Keratinocyte (primary cell): ENCODE data around the gene FAM241A. TPM values are rescaled to one million over a fixed set of nuclear protein-coding genes. Genes with fewer than 3 reads are reported as not detected.
"Not testable (repeated sequence)": the region's sequence is repeated elsewhere in the genome, so short reads cannot be mapped to it uniquely, and the experiment has no call there.

Experiments used
- DNase-seq: peaks from one replicate; pipeline ENCODE4 v3.0.0-alpha.2; 2011; ENCODE audit warnings: low read depth, missing footprints, low spot score
- FAIRE-seq: peaks from 2 replicates; lab custom pipeline; 2011; peaks lifted over from hg19 to GRCh38; lab: Jason Lieb, UNC
- H2AFZ ChIP-seq: 2 replicates; pipeline ENCODE4 v1.6.0; 2012; ENCODE audit warnings: low read length, control low read depth, inconsistent platforms; ENCODE audit not compliant: control insufficient read depth
- H3K27ac ChIP-seq: 2 replicates; pipeline ENCODE4 v1.5.1; 2011; ENCODE audit warnings: low read length; ENCODE audit not compliant: control insufficient read depth, insufficient read depth
- H3K27me3 ChIP-seq: 3 replicates; pipeline ENCODE4 v1.6.0; 2011; ENCODE audit warnings: low read length; ENCODE audit not compliant: control insufficient read depth, insufficient read depth; ENCODE audit errors: extremely low read depth
- H3K36me3 ChIP-seq, 2 experiments: 2 replicates in 1 of 2; 3 replicates in 1 of 2; pipeline ENCODE4 v1.5.1; 2011; ENCODE audit warnings: low read length in 2 of 2, mild to moderate bottlenecking in 1 of 2; ENCODE audit not compliant: control insufficient read depth in 2 of 2, insufficient read depth in 2 of 2; ENCODE audit errors: extremely low read depth in 1 of 2
- H3K4me1 ChIP-seq: 3 replicates; pipeline ENCODE4 v1.5.1; 2011; ENCODE audit warnings: low read length; ENCODE audit not compliant: control insufficient read depth, insufficient read depth; ENCODE audit errors: extremely low read depth
- H3K4me2 ChIP-seq: 3 replicates; pipeline ENCODE4 v1.6.0; 2011; ENCODE audit warnings: low read depth, low read length; ENCODE audit not compliant: control insufficient read depth, insufficient read depth; ENCODE audit errors: extremely low read depth
- H3K4me3 ChIP-seq, 3 experiments: fragments of 200-600 bp in 1 of 3; sonication (generic) in 1 of 3; 2 replicates in 2 of 3; 3 replicates in 1 of 3; pipeline ENCODE4 v1.5.1; 2011 to 2016; ENCODE audit warnings: low read length in 3 of 3, mild to moderate bottlenecking in 3 of 3, control low read depth in 2 of 3, inconsistent platforms in 1 of 3, low read depth in 1 of 3, mixed read lengths in 1 of 3, mixed run types in 1 of 3, moderate library complexity in 1 of 3; ENCODE audit not compliant: control insufficient read depth in 2 of 3, insufficient read depth in 2 of 3; ENCODE audit errors: extremely low read depth in 1 of 3
- H3K79me2 ChIP-seq: 2 replicates; pipeline ENCODE4 v1.6.0; 2012; ENCODE audit warnings: low read length; ENCODE audit not compliant: control insufficient read depth, insufficient read depth
- H3K9ac ChIP-seq: 3 replicates; pipeline ENCODE4 v1.6.0; 2011; ENCODE audit warnings: low read length; ENCODE audit not compliant: control insufficient read depth, insufficient read depth; ENCODE audit errors: extremely low read depth
- H3K9me1 ChIP-seq: 3 replicates; pipeline ENCODE4 v1.6.0; 2011; ENCODE audit warnings: low read length; ENCODE audit not compliant: control insufficient read depth, insufficient read depth; ENCODE audit errors: extremely low read depth
- H3K9me3 ChIP-seq: 2 replicates; pipeline ENCODE4 v1.5.1; 2012; ENCODE audit warnings: low read depth, low read length; ENCODE audit not compliant: control insufficient read depth
- H4K20me1 ChIP-seq: 3 replicates; pipeline ENCODE4 v1.6.0; 2011; ENCODE audit warnings: low read length; ENCODE audit not compliant: control insufficient read depth, insufficient read depth; ENCODE audit errors: extremely low read depth
- EZH2 ChIP-seq: IDR thresholded peaks from one replicate; pipeline ENCODE4 v1.6.1; 2012; ENCODE audit warnings: inconsistent platforms, mild to moderate bottlenecking, low read length, moderate library complexity
- dilution Hi-C: fragments of 300-500 bp; cut with MboI; formaldehyde crosslinking; loops from one replicate; pipeline ENCODE4 v1.7.0; 2020; ENCODE audit warnings: low sequenced_read_pairs; ENCODE audit not compliant: extremely low pct_ligation_motif_present
- polyA plus RNA-seq, 5 experiments: library from polyadenylated mRNA; depleted of rRNA in 3 of 5; stranded (reverse) in 3 of 5; stranded (forward) in 1 of 5; unstranded in 1 of 5; fragments of >200 nt; gene quantifications; 1 replicate in 1 of 5; 2 replicates in 3 of 5; 3 replicates in 1 of 5; pipeline versions ENCODE4 v1.2.1 to v1.2.3, GENCODE V29; 2011 to 2012; ENCODE audit warnings: missing spikeins in 2 of 5, low read depth in 1 of 5, low replicate concordance in 1 of 5
- TF ChIP-seq, protein P1 (sequence below), 3 experiments: IDR thresholded peaks in 1 of 3; conservative IDR thresholded peaks in 1 of 3; optimal IDR thresholded peaks in 1 of 3; 2 replicates in 2 of 3; 3 replicates in 1 of 3; pipeline versions ENCODE3 to v1.5.1; 2011; ENCODE audit warnings: low read length in 3 of 3, mild to moderate bottlenecking in 3 of 3, moderate library complexity in 2 of 3, control low read depth in 1 of 3, inconsistent platforms in 1 of 3; ENCODE audit not compliant: insufficient read depth in 2 of 3; ENCODE audit errors: extremely low read depth in 1 of 3

The FAM241A gene
- polyA plus RNA-seq, 1 donor (not counting 4 experiments of a cell fraction or from before 2014, with no cell fraction given): 2.9 TPM

DNA sequence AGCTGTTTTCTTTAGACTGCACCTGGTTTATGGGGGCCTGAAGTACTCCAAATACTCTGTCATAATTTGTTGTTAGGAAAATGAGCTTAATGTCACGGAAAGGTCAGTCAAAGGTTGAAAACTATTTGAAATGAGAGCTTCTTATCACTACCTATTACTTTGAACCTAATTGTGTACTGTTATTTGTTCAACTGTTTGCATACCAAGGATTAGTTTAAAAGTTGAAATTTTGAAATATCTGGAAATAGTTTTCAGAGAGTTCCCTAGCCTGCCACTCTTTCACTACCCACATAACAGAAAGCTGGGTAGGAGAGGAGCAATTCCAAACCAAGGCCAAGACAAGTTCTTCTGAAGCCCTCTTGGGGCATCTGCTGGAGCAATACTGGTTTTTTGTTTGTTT is 58.3 kb downstream of the FAM241A start:
- no peak for FAIRE-seq
- no peaks in the 10 kb centered on the region for H3K27me3 ChIP-seq
- no peaks in the 10 kb centered on the region for H4K20me1 ChIP-seq
- no peak overlapping the region for H3K9ac ChIP-seq
- H3K79me2 ChIP-seq: no peaks in the 10 kb centered on the region
- no peak overlapping the region for H3K4me2 ChIP-seq
- no peaks in the 10 kb centered on the region for H3K4me1 ChIP-seq
- H2AFZ ChIP-seq: no peak overlapping the region
- H3K27ac ChIP-seq: no peak overlapping the region
- no peak for DNase-seq
- no peak overlapping the region for H3K4me3 ChIP-seq
- dilution Hi-C loops: no loop called here
- TF ChIP-seq, protein P1, sequence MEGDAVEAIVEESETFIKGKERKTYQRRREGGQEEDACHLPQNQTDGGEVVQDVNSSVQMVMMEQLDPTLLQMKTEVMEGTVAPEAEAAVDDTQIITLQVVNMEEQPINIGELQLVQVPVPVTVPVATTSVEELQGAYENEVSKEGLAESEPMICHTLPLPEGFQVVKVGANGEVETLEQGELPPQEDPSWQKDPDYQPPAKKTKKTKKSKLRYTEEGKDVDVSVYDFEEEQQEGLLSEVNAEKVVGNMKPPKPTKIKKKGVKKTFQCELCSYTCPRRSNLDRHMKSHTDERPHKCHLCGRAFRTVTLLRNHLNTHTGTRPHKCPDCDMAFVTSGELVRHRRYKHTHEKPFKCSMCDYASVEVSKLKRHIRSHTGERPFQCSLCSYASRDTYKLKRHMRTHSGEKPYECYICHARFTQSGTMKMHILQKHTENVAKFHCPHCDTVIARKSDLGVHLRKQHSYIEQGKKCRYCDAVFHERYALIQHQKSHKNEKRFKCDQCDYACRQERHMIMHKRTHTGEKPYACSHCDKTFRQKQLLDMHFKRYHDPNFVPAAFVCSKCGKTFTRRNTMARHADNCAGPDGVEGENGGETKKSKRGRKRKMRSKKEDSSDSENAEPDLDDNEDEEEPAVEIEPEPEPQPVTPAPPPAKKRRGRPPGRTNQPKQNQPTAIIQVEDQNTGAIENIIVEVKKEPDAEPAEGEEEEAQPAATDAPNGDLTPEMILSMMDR (optimal IDR thresholded peaks at IDR 0.05 in 1 of 3, IDR thresholded peaks at IDR 0.05 in 1 of 3, conservative IDR thresholded peaks at IDR 0.05 in 1 of 3; ENCODE audit: extremely low read depth in 1 of 3, insufficient read depth in 2 of 3, low read length in 3 of 3): no peak
- no peak for TF ChIP-seq EZH2
- H3K9me3 ChIP-seq: no peaks in the 10 kb centered on the region
- H3K9me1 ChIP-seq: no peaks in the 10 kb centered on the region
- no peaks in the 10 kb centered on the region for H3K36me3 ChIP-seq

DNA sequence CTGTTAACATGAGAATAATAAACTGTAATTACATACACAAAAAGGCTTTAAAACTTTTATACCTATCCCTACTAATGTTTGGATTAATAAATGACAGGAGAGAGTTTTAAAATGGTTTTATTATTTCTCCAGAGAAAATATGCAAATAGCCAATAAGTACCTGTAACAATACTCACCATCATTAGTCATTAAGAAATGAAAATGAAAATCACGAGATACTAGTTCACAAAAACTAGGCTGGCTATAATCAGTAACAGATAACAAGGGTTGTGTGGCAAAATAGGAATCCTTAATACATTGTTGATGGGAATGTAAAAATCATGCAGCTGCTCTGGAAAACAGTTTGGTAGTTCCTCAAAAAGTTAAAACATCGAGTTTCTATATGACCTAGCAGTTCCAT is 61.2 kb downstream of the FAM241A start:
- H3K4me2 ChIP-seq: no peak overlapping the region
- no peaks in the 10 kb centered on the region for H3K36me3 ChIP-seq
- dilution Hi-C loops: no loop called here
- no peaks in the 10 kb centered on the region for H3K79me2 ChIP-seq
- no peaks in the 10 kb centered on the region for H3K4me1 ChIP-seq
- H3K9ac ChIP-seq: no peak overlapping the region
- H3K4me3 ChIP-seq: no peak overlapping the region
- FAIRE-seq (no peak), DNase-seq (no peak)
- H3K27ac ChIP-seq: no peak overlapping the region
- no peaks in the 10 kb centered on the region for H3K9me3 ChIP-seq
- TF ChIP-seq, protein P1 (optimal IDR thresholded peaks at IDR 0.05 in 1 of 3, IDR thresholded peaks at IDR 0.05 in 1 of 3, conservative IDR thresholded peaks at IDR 0.05 in 1 of 3; ENCODE audit: extremely low read depth in 1 of 3, insufficient read depth in 2 of 3, low read length in 3 of 3): no peak
- no peak for TF ChIP-seq EZH2
- no peaks in the 10 kb centered on the region for H3K9me1 ChIP-seq
- no peaks in the 10 kb centered on the region for H4K20me1 ChIP-seq
- H2AFZ ChIP-seq: no peak overlapping the region
- no peaks in the 10 kb centered on the region for H3K27me3 ChIP-seq

DNA sequence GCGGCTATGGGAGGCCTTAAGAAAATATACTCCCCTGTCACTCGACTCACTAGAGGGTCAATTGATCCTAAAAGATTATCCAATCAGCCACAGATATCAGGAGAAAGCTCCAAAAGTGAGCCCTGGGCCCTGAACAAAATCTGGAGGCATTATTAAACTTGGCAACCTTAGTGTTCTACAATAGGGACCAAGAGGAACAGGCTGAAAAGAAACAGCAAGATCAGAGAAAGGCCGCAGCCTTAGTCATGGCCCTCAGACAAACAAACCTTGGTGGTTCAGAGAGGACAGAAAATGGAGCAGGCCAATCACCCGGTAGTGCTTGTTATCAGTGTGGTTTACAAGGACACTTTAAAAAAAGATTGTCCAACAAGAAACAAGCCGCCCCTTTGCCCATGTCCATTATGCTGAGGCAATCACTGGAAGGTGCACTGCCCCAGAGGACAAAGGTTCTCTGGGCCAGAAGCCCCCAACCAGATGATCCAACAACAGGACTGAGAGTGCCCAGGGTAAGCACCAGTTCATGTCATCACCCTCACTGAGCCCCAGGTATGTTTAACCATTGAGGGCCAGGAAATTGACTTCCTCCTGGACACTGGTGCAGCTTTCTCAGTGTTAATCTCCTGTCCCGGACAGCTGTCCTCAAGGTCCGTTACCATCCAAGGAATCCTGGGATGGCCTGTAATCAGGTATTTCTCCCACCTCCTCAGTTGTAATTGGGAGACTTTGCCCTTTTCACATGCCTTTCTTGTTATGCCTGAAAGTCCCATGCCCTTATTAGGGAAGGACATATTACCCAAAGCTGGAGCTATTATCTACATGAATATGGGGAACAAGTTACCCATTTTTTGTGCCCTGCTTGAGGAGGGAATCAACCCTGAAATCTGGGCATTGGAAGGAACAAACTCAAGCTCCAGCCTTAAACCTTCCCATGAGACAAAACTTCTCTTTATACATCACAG is 63.2 kb downstream of the FAM241A start:
- H3K9me1 ChIP-seq, dilution Hi-C loops, FAIRE-seq, H2AFZ ChIP-seq, H3K4me3 ChIP-seq, H4K20me1 ChIP-seq, H3K4me2 ChIP-seq, H3K9ac ChIP-seq, DNase-seq, H3K27ac ChIP-seq, H3K27me3 ChIP-seq, H3K36me3 ChIP-seq, H3K9me3 ChIP-seq, H3K4me1 ChIP-seq, H3K79me2 ChIP-seq: not testable (repeated sequence)
